CD14-positive monocyte (primary cell): ENCODE measurements around the gene ZBED6. TPM values are rescaled to one million over a fixed set of nuclear protein-coding genes. Genes with fewer than 3 reads are reported as not detected.

Experiments
- DNase-seq, 3 donors: peaks; one replicate each; pipeline ENCODE4 v3.0.0-alpha.2; 2011 to 2022
- H2AFZ ChIP-seq: 2 replicates; pipeline ENCODE4 v1.6.0; 2012; ENCODE audit warnings: mild to moderate bottlenecking, low read depth, low read length, inconsistent platforms; ENCODE audit not compliant: insufficient read depth, poor library complexity, severe bottlenecking
- H3K27ac ChIP-seq, 2 donors: 1 replicate in 1 of 2; 2 replicates in 1 of 2; pipeline ENCODE4 v1.5.1; 2012 to 2013; ENCODE audit warnings: low read length in 2 of 2, control low read depth in 1 of 2, inconsistent platforms in 1 of 2, low read depth in 1 of 2, mild to moderate bottlenecking in 1 of 2
- H3K27me3 ChIP-seq, 2 donors: one replicate each; pipeline versions ENCODE4 v1.6.0 to v1.6.1; 2011 to 2013; ENCODE audit warnings: low read length in 2 of 2; ENCODE audit not compliant: control insufficient read depth in 2 of 2, insufficient read depth in 2 of 2
- H3K36me3 ChIP-seq, 2 donors: replicated peaks in 1 of 2; 1 replicate in 1 of 2; 2 replicates in 1 of 2; pipeline versions ENCODE4 v1.5.1 to v1.6.1; 2012 to 2013; ENCODE audit warnings: low read length in 2 of 2, control low read depth in 1 of 2, inconsistent platforms in 1 of 2, mild to moderate bottlenecking in 1 of 2; ENCODE audit not compliant: insufficient read depth in 2 of 2, control insufficient read depth in 1 of 2
- H3K4me1 ChIP-seq, 2 donors: 1 replicate in 1 of 2; 2 replicates in 1 of 2; pipeline versions ENCODE4 v1.5.1 to v1.6.1; 2012 to 2013; ENCODE audit warnings: low read length in 2 of 2, control low read depth in 1 of 2, inconsistent platforms in 1 of 2, mild to moderate bottlenecking in 1 of 2, moderate library complexity in 1 of 2; ENCODE audit not compliant: insufficient read depth in 2 of 2, control insufficient read depth in 1 of 2
- H3K4me2 ChIP-seq: replicated peaks from 2 replicates; pipeline ENCODE3; 2012; ENCODE audit warnings: low read length, moderate library complexity, mild to moderate bottlenecking; ENCODE audit not compliant: poor library complexity, severe bottlenecking; ENCODE audit errors: extremely low read depth
- H3K4me3 ChIP-seq, 3 experiments: fragments of 200-600 bp in 1 of 3; sonication (generic) in 1 of 3; replicated peaks in 1 of 3; 1 replicate in 2 of 3; 2 replicates in 1 of 3; pipeline ENCODE4 v1.5.1; 2011 to 2013; ENCODE audit warnings: low read length in 3 of 3, mild to moderate bottlenecking in 3 of 3, control low read depth in 2 of 3, low read depth in 2 of 3, inconsistent platforms in 1 of 3, moderate library complexity in 1 of 3
- H3K79me2 ChIP-seq: 2 replicates; pipeline ENCODE4 v1.6.0; 2012; ENCODE audit warnings: mild to moderate bottlenecking, control low read depth, inconsistent platforms, low read length, moderate library complexity; ENCODE audit not compliant: insufficient read depth
- H3K9ac ChIP-seq: 2 replicates; pipeline ENCODE4 v1.6.0; 2017; ENCODE audit warnings: low read length, mild to moderate bottlenecking; ENCODE audit not compliant: insufficient read depth, poor library complexity, severe bottlenecking
- H3K9me3 ChIP-seq, 2 donors: replicated peaks in 1 of 2; 1 replicate in 1 of 2; 2 replicates in 1 of 2; pipeline versions ENCODE4 v1.5.1 to v1.6.1; 2012 to 2013; ENCODE audit warnings: low read length in 2 of 2, control low read depth in 1 of 2; ENCODE audit not compliant: control insufficient read depth in 1 of 2, insufficient read depth in 1 of 2
- H4K20me1 ChIP-seq: 2 replicates; pipeline ENCODE4 v1.6.0; 2012; ENCODE audit warnings: mild to moderate bottlenecking, low read length, control low read depth, moderate library complexity; ENCODE audit not compliant: insufficient read depth
- H3K27ac Mint-ChIP-seq, 7 donors: one replicate each; pipeline ENCODE4 v1.8.0; 2020; ENCODE audit warnings: mild to moderate bottlenecking in 7 of 7, mixed read lengths in 7 of 7, moderate library complexity in 6 of 7, inconsistent platforms in 2 of 7
- H3K27me3 Mint-ChIP-seq, 3 donors: one replicate each; pipeline ENCODE4 v1.8.0; 2021 to 2022; ENCODE audit warnings: low read depth in 3 of 3, mild to moderate bottlenecking in 3 of 3, mixed read lengths in 3 of 3, moderate library complexity in 3 of 3, inconsistent platforms in 1 of 3
- H3K36me3 Mint-ChIP-seq, 2 donors: one replicate each; pipeline ENCODE4 v1.8.0; 2020; ENCODE audit warnings: mixed read lengths in 2 of 2, inconsistent platforms in 1 of 2, mild to moderate bottlenecking in 1 of 2
- H3K4me1 Mint-ChIP-seq: one replicate; pipeline ENCODE4 v1.8.0; 2020; ENCODE audit warnings: mild to moderate bottlenecking, mixed read lengths
- H3K4me3 Mint-ChIP-seq, 2 donors: one replicate each; pipeline ENCODE4 v1.8.0; 2020; ENCODE audit warnings: mild to moderate bottlenecking in 2 of 2, mixed read lengths in 2 of 2, moderate library complexity in 1 of 2
- H3K9me3 Mint-ChIP-seq, 7 donors: one replicate each; pipeline ENCODE4 v1.8.0; 2020 to 2022; ENCODE audit warnings: mixed read lengths in 7 of 7, mild to moderate bottlenecking in 6 of 7, moderate library complexity in 6 of 7, inconsistent platforms in 2 of 7
- whole genome bisulfite sequencing: methylation state at CpG from one replicate; pipeline ENCODE4 v1.1.5; 2013; ENCODE audit warnings: missing lambda C conversion rate; ENCODE audit not compliant: insufficient coverage; 5-methylcytosine and 5-hydroxymethylcytosine counted together
- intact Hi-C, 2 donors: fragments of 100-400 bp; cut with micrococcal nuclease; formaldehyde crosslinking; loops; one replicate each; pipeline versions ENCODE4 v1.15.0 to v1.15.1; 2023
- polyA plus RNA-seq, 3 donors: library from polyadenylated mRNA; depleted of rRNA in 1 of 3; unstranded in 2 of 3; stranded (reverse) in 1 of 3; fragments of 300-500 nt in 2 of 3; fragments of >200 nt in 1 of 3; fragmentation: Illumina TruSeq in 2 of 3; gene quantifications; 1 replicate in 2 of 3; 2 replicates in 1 of 3; pipeline ENCODE4 v1.2.3, GENCODE V29; 2012 to 2021
- TF ChIP-seq, protein P1 (sequence below): fragments of 200-600 bp; IDR thresholded peaks from one replicate; pipeline ENCODE4 v1.8.0; 2022; ENCODE audit warnings: antibody characterized with exemption, mild to moderate bottlenecking

ZBED6 gene
- polyA plus RNA-seq, 3 donors = 0.56 to 2.2 (median 1.00) TPM

DNA sequence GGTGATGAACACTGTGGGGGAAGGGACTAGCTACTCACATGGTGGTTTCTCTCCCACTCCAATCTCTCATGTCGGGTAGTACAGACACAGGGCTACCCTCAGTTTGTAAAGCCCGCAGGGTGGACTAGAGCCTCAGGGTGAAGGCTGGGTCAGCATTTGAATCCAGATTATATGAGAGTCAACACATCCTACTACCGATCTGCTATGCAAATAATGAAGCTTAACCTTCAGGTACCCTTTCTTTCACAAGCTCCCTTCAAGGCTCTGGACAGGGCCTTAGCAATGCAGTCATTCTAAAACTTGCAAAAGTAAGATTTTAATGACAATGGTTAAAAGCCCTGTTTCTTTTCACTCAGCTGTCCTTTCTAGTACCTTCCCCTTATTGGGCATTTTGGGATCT, 5.5 kb upstream of the ZBED6 start:
- Histone ChIP-seq H3K79me2 (no peaks in the 10 kb centered on the region), H3K4me2 (no peak overlapping the region), H3K9ac (no peak overlapping the region), H3K4me1 (peaks cover 5% of the 10 kb centered on the region in 2 donors), H3K27ac (no peak overlapping the region), H2AFZ (no peak overlapping the region), H3K9me3 (no peaks in the 10 kb centered on the region), H3K27me3 (no peaks in the 10 kb centered on the region), H3K4me3 (no peak overlapping the region), H4K20me1 (no peaks in the 10 kb centered on the region), H3K36me3 (no peaks in the 10 kb centered on the region)
- 60% methylated on average over 1 of the region's 3 CpGs for WGBS
- DNase-seq = no peak
- H3K27me3 Mint-ChIP-seq = no peaks in the 10 kb centered on the region
- H3K9me3 Mint-ChIP-seq = no peaks in the 10 kb centered on the region
- H3K4me3 Mint-ChIP-seq = no peak overlapping the region
- no peaks in the 10 kb centered on the region for H3K36me3 Mint-ChIP-seq
- H3K27ac Mint-ChIP-seq = no peak overlapping the region
- peaks cover 3% of the 10 kb centered on the region for H3K4me1 Mint-ChIP-seq
- TF ChIP-seq, protein P1, sequence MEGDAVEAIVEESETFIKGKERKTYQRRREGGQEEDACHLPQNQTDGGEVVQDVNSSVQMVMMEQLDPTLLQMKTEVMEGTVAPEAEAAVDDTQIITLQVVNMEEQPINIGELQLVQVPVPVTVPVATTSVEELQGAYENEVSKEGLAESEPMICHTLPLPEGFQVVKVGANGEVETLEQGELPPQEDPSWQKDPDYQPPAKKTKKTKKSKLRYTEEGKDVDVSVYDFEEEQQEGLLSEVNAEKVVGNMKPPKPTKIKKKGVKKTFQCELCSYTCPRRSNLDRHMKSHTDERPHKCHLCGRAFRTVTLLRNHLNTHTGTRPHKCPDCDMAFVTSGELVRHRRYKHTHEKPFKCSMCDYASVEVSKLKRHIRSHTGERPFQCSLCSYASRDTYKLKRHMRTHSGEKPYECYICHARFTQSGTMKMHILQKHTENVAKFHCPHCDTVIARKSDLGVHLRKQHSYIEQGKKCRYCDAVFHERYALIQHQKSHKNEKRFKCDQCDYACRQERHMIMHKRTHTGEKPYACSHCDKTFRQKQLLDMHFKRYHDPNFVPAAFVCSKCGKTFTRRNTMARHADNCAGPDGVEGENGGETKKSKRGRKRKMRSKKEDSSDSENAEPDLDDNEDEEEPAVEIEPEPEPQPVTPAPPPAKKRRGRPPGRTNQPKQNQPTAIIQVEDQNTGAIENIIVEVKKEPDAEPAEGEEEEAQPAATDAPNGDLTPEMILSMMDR = no peak
- intact Hi-C loops = loop anchor here in 1 of 2 donors (10.0 kb wide), 1 partner anchor 45 kb away; no protein-coding TSS in a partner anchor

DNA sequence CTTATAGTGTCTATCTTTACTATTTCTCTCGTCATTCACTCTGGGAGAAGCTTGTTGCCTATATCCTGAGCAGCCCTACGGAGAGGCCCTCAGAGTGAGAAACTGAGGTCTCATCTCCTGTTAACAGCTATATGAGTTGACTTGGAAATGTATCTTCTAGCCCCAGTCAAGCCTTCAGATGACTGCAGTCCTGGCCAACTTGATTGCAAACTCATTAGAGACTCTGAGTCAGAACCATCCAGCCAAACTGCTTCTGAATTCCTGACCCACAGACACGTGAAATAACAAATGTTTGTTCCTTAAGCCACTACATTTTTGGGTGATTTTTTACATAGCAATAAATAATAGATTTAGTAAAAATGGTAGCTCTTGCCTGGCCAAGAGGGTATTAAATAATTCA, 3.9 kb upstream of the ZBED6 start:
- peaks cover 6% of the 10 kb centered on the region for H4K20me1 ChIP-seq
- H3K9me3 Mint-ChIP-seq = no peaks in the 10 kb centered on the region
- no peaks in the 10 kb centered on the region for H3K36me3 Mint-ChIP-seq
- H3K9ac ChIP-seq = no peak overlapping the region
- no peak overlapping the region for H2AFZ ChIP-seq
- TF ChIP-seq, protein P1 = no peak
- no peak overlapping the region for H3K27ac ChIP-seq
- peaks cover 0 to 2% (median 0%) of the 10 kb centered on the region in 3 donors for H3K27me3 Mint-ChIP-seq
- intact Hi-C loops = loop anchor here in 1 of 2 donors (10.0 kb wide), 1 partner anchor 47 kb away; no protein-coding TSS in a partner anchor
- H3K27ac Mint-ChIP-seq = no peak overlapping the region
- no peaks in the 10 kb centered on the region for H3K27me3 ChIP-seq
- H3K4me1 Mint-ChIP-seq = peaks cover 11% of the 10 kb centered on the region
- no peak overlapping the region for H3K4me3 ChIP-seq
- 100% methylated on average over 1 of the region's 3 CpGs for WGBS
- H3K4me3 Mint-ChIP-seq = no peak overlapping the region
- no peak for DNase-seq
- peaks cover 8 to 12% of the 10 kb centered on the region in 2 donors for H3K4me1 ChIP-seq
- H3K9me3 ChIP-seq = no peaks in the 10 kb centered on the region
- H3K4me2 ChIP-seq = no peak overlapping the region
- no peaks in the 10 kb centered on the region for H3K36me3 ChIP-seq
- H3K79me2 ChIP-seq = peaks cover 10% of the 10 kb centered on the region
